ENCODE measurements around the gene NRL.

NRL gene

GRCh38 chr14:24066496-24067132 lies 48.1 kb downstream of the NRL start:
- no peak for DNase-seq (ENCODE audit: extremely low read depth, low read depth)
- no peak overlapping the region for H3K4me3 ChIP-seq (replicated peaks; ENCODE audit: low read depth, low read length)
- TF ChIP-seq CTCF (IDR thresholded peaks at IDR 0.05; ENCODE audit: low read depth, low read length, missing control alignments), result no peak

GRCh38 chr14:24065408-24065807 lies 49.3 kb downstream of the NRL start:
- TF ChIP-seq CTCF (IDR thresholded peaks at IDR 0.05; ENCODE audit: low read depth, low read length, missing control alignments), result no peak
- DNase-seq (ENCODE audit: extremely low read depth, low read depth), result no peak
- no peak overlapping the region for H3K4me3 ChIP-seq (replicated peaks; ENCODE audit: low read depth, low read length)

- TF ChIP-seq CTCF (IDR thresholded peaks at IDR 0.05; ENCODE audit: low read depth, low read length, missing control alignments), result no peak
- no peak for DNase-seq (ENCODE audit: extremely low read depth, low read depth)
- no peak overlapping the region for H3K4me3 ChIP-seq (replicated peaks; ENCODE audit: low read depth, low read length)
Observed at GRCh38 chr14:24064856-24065255, 49.9 kb downstream of the NRL start.

GRCh38 chr14:24064091-24064795 lies 50.5 kb downstream of the NRL start:
- no peak for TF ChIP-seq CTCF (IDR thresholded peaks at IDR 0.05; ENCODE audit: low read depth, low read length, missing control alignments)
- no peak overlapping the region for H3K4me3 ChIP-seq (replicated peaks; ENCODE audit: low read depth, low read length)
- DNase-seq (ENCODE audit: extremely low read depth, low read depth), result no peak

- H3K4me3 ChIP-seq (replicated peaks; ENCODE audit: low read depth, low read length), result no peak overlapping the region
- no peak for TF ChIP-seq CTCF (IDR thresholded peaks at IDR 0.05; ENCODE audit: low read depth, low read length, missing control alignments)
- DNase-seq (ENCODE audit: extremely low read depth, low read depth), result no peak
Observed at GRCh38 chr14:24063263-24063836, 51.4 kb downstream of the NRL start.

- no peak for TF ChIP-seq CTCF (IDR thresholded peaks at IDR 0.05; ENCODE audit: low read depth, low read length, missing control alignments)
- DNase-seq (ENCODE audit: extremely low read depth, low read depth), result no peak
- no peak overlapping the region for H3K4me3 ChIP-seq (replicated peaks; ENCODE audit: low read depth, low read length)
Observed at GRCh38 chr14:24062216-24062980, 52.4 kb downstream of the NRL start.

Measured in HFF-Myc (cell line).